ENCODE results near the gene RPH3AL.

Gene RPH3AL

GRCh38 chr17:231966-232807, 120.4 kb downstream of the RPH3AL start:
- no peak overlapping the region for H3K4me3 ChIP-seq (ENCODE audit: low read depth, low read length)
- TF ChIP-seq, protein P1, sequence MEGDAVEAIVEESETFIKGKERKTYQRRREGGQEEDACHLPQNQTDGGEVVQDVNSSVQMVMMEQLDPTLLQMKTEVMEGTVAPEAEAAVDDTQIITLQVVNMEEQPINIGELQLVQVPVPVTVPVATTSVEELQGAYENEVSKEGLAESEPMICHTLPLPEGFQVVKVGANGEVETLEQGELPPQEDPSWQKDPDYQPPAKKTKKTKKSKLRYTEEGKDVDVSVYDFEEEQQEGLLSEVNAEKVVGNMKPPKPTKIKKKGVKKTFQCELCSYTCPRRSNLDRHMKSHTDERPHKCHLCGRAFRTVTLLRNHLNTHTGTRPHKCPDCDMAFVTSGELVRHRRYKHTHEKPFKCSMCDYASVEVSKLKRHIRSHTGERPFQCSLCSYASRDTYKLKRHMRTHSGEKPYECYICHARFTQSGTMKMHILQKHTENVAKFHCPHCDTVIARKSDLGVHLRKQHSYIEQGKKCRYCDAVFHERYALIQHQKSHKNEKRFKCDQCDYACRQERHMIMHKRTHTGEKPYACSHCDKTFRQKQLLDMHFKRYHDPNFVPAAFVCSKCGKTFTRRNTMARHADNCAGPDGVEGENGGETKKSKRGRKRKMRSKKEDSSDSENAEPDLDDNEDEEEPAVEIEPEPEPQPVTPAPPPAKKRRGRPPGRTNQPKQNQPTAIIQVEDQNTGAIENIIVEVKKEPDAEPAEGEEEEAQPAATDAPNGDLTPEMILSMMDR (IDR thresholded peaks at IDR 0.05; ENCODE audit: low read depth, low read length): no peak
- DNase-seq (ENCODE audit: low read depth, low spot score): no peak
- in situ Hi-C loops (cut with HindIII; ENCODE audit: low sequenced_read_pairs): no loop called here

DNA sequence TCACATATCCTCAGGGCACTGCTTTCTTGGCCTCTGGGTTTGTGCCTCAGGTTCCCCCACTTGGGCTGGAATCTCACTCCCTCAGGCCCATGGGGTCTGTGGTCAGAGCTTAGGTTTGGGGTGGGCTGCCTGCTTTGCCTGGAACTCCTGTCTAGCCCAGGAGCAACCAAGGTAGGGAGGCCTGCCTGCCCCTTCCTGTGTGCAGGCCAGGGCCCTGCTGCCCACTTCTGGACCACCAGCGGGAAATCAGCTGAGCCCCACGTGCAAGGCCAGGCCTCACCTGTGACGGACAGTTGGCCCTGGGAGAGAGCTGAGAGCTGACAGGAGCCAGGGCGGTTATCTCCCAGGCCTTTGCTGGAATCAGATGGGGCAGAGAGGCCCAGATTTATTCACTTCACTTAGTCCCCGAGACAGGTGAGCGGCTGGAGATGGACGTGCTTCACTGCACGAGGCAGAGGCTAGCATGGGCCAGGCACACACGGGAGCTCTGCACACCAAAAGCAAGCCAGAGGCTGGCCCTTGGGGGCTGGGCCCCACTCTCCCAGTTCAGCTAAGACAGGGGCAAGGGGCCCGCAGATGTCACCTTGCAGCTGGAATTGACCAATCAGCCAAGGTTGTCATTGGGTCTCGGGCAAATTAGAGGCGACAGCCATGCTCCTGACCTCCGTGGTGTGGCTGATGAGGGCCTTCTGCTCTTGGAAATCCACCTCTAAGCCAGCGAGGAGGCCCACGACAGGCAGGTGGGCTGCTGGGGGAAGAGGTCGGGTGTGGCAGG, 121.2 kb downstream of the RPH3AL start:
- TF ChIP-seq, protein P1 (IDR thresholded peaks at IDR 0.05; ENCODE audit: low read depth, low read length): no peak
- in situ Hi-C loops (cut with HindIII; ENCODE audit: low sequenced_read_pairs): no loop called here
- no peak for DNase-seq (ENCODE audit: low read depth, low spot score)

GRCh38 chr17:230395-230770, 122.2 kb downstream of the RPH3AL start:
- H3K4me3 ChIP-seq (ENCODE audit: low read depth, low read length): no peak overlapping the region
- in situ Hi-C loops (cut with HindIII; ENCODE audit: low sequenced_read_pairs): no loop called here
- TF ChIP-seq, protein P1 (IDR thresholded peaks at IDR 0.05; ENCODE audit: low read depth, low read length): no peak
- no peak for DNase-seq (ENCODE audit: low read depth, low spot score)

More for the DNA sequence above, 121.2 kb downstream of the RPH3AL start:
- H3K4me3 ChIP-seq (ENCODE audit: low read depth, low read length): no peak overlapping the region

DNA sequence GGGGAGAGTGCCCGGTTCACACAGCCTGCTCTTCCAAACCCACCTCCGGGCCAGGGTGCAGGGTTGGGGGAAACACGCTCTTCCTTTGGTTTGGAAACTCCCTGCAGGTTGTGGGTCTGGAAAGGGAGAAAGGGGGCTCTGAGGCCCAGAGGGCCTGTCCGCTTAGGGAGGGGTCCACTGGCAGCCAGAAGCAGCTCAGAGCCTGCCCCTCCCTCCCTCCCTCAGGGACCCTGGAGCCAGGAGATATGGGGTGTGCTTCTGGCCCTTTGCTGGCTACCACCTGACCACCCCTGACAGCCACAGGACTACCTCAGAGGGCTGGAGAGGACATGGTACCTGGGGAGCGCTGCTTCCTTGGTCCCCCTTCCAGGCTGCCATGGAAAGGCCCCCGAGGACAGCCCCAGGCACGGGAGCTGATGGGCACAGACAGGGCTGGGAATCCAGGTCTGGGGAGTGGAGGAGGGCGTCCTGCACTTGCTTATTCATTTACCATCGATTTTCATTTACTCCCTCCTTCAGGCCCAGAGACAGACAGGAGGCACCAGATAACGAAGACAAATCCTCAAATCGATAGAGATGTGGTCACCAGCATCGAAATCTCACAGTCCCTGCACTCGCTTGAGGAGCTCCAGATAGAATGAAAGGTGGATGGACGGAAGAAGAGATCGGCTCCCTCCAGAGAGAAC, 122.8 kb downstream of the RPH3AL start:
- TF ChIP-seq, protein P1 (IDR thresholded peaks at IDR 0.05; ENCODE audit: low read depth, low read length): no peak
- DNase-seq (ENCODE audit: low read depth, low spot score): no peak
- H3K4me3 ChIP-seq (ENCODE audit: low read depth, low read length): no peak overlapping the region
- in situ Hi-C loops (cut with HindIII; ENCODE audit: low sequenced_read_pairs): no loop called here

DNA sequence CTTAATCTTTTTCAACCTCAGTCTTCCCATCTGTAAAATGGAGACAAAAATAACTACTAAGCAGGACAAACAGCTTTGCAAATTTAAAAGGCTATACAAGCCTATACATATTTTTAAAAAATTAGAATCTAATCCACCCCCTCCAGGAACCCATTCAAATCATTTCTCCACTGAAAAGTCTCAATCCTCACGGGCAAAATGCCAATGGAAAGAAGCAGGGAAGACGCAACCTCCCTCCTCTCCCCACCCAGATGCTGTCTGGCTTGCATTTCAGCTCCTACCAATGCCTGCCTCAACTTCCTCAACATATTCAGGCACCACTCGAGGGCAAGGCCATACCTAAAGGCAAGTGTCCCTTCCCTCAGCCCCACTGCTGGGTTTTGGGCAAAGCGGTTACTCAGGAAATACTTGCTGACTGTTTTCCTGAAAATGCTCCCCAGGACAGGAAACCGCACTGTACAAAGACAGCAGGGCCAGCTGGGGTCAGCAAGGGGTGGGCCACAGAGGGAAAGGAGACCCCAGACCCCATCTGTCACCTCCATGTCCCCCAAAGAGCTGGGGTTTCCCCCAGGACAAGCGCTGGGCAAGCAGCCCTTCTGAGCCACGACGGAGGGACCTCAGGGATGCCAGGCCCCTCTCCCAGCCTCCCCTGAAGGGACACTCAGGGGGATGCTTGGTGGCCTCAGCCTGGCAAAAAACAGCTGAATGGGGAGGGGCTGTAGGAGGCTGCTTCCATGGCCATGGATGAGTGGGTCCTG, 123.5 kb downstream of the RPH3AL start:
- peak; percentile 11 for DNase-seq (ENCODE audit: low read depth, low spot score)
- in situ Hi-C loops (cut with HindIII; ENCODE audit: low sequenced_read_pairs): no loop called here

More for the DNA sequence above, 123.5 kb downstream of the RPH3AL start:
- TF ChIP-seq, protein P1 (IDR thresholded peaks at IDR 0.05; ENCODE audit: low read depth, low read length): no peak
- H3K4me3 ChIP-seq (ENCODE audit: low read depth, low read length): no peak overlapping the region

All from astrocyte of the spinal cord (primary cell).